HG02642 (cell line): ENCODE data around the gene SCIMP.
"Not testable (repeated sequence)": the region's sequence is repeated elsewhere in the genome, so short reads cannot be mapped to it uniquely, and the experiment has no call there.

Source experiments
- ATAC-seq: cut with Tn5 transposase; IDR thresholded peaks from one replicate; pipeline ENCODE4 v1.9.1; 2021; ENCODE audit warnings: mild to moderate bottlenecking; ENCODE audit not compliant: unreplicated experiment, poor library complexity

The SCIMP gene

GRCh38 chr17:5194346-5194745 is 40.3 kb downstream of the SCIMP start:
- no peak for ATAC-seq

DNA sequence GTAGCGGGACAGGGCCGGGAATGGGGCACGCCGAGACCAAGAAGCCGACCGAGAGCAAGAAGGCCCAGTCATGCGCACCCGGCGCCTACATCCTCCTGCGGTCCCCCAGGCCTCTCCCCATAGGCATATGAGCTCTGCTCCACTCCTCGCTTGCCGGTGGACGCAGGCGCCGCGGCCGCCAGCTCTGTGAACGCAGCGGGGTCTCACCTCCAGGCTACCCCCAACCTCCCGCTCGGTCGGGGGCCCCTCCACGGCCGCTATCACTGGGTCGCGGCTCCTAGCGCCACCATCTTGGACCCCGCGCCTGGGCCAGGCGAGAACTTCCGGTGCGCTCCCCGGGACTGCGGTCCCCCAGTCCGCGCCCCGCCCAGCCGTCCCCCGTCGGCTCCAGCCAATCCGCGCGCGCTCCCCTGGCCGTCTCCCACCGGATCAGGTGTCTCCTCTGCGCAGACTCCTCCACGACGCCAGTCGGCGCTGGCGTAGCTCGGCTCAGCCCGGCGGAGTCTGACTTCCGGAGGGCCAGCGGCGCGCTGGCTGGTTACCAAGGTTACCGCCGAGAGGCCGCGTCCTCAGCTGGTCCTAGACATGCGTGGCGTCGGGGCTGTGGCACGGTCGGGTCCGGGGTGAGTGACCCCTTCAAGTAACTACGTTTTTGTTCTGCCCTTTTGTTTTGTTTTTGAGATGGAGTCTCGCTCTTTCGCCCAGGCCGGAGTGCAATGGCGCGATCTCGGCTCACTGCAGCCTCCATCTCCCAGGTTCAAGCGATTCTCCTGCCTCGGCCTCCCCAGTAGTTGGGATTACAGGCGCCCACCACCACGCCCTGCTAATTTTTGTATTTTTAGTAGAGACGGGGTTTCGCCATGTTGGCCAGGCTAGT is 42.9 kb downstream of the SCIMP start, which contains the start of gene ZNF594:
Gene ZNF594 (minus strand): TSS at position 328 of the 877 bp plus-strand sequence. CDS start 7,612 bp downstream, outside the sequence.
- peak; percentile 96 for ATAC-seq

DNA sequence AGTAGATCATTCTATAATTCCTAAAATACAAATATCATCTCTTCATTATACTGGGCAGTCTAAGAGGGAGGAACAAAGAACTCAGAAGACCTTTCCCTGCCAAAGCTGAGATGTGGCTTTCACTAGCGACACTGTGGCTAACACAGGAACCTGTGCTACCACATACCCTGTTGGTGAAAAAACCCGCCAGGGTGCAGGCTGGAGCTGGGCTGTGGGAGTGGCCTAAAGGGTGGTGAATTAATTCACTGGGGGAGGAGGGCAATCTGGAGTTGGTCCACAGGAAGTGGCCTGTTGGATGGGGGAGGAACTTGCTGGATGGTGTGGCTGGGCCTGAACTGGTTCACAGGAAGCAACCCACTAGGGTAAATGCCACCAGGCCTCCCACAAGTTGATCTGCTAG is 50.4 kb downstream of the SCIMP start:
- ATAC-seq: no peak

DNA sequence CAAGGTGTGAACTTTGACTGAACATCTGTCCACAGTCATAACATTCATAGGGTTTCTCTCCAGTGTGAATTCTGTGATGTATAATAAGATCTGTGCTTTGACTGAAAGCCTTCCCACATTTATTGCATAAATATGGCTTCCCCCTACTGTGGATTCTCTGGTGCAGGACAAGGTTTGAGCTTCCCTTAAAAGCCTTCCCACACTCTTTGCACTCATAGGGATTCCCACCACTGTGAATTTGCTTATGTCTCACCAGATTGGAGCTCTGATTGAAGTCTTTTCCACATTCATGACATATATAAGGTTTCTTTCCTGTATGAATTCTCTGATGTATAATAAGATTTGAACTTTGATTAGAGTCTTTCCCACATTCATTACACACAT is 51.3 kb downstream of the SCIMP start:
- ATAC-seq: no peak

- no peak for ATAC-seq
These were observed 51.9 kb downstream of the SCIMP start for GRCh38 chr17:5182597-5183409.

DNA sequence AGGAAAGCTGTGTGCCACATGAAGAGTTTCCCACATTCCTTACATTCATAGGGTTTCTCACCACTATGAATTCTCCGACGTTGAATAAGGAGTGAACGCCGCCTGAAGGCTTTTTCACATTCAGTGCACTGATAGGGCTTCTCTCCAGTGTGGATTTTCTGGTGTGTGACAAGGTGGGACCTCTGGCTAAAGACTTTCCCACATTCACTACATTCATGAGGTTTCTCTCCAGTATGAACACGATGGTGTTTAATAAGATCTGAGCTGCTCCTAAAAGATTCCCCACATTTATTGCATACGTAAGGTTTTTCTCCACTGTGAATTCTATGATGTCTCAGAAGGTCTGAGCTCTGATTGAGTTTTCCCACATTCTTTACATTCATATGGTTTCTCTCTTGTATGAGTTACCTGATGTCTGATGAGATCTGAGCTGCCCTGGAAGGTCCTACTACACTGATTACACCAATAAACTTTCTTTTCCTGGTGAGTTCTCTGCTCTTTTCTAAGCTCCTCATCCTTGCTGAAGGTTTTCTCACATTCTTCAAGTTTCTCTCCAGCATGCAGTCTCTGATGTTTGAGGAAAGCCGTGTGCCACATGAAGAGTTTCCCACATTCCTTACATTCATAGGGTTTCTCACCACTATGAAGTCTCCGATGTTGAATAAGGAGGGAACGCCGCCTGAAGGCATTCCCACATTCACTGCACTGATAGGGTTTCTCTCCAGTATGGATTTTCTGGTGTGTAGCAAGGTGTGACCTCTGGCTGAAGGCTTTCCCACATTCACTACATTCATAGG is 53.0 kb downstream of the SCIMP start:
- ATAC-seq: no peak

DNA sequence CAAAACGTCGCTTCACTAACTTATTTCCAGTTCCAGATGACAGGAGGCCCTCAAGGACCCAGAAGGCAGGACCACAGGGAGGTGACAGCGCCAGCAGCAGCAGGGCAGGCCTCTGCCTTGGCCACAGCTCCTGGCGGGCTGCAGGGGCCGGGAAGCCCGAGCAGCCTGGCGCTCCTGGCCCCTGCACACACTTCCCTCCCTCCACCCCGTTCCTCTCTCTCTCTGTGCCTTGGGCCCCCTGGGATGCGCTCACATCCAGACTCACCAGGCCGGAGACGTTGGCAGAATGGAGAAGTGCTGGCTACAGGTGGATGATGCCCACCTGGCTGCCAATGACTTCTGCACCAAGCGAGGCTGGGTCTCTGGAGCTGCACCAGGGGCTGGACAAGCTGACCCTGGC is 55.7 kb downstream of the SCIMP start:
- ATAC-seq: no peak

GRCh38 chr17:5175027-5175426 is 59.6 kb downstream of the SCIMP start:
- not testable (repeated sequence) for ATAC-seq

GRCh38 chr17:5165791-5166564 is 68.7 kb downstream of the SCIMP start:
- not testable (repeated sequence) for ATAC-seq

- ATAC-seq: no peak
These were observed 70.2 kb downstream of the SCIMP start for GRCh38 chr17:5164436-5164835.

- not testable (repeated sequence) for ATAC-seq
These were observed 72.9 kb downstream of the SCIMP start for GRCh38 chr17:5161793-5162192.

- not testable (repeated sequence) for ATAC-seq
These were observed 74.0 kb downstream of the SCIMP start for GRCh38 chr17:5160702-5161101.
